ENCODE measurements around the gene TRAK1.

DNA sequence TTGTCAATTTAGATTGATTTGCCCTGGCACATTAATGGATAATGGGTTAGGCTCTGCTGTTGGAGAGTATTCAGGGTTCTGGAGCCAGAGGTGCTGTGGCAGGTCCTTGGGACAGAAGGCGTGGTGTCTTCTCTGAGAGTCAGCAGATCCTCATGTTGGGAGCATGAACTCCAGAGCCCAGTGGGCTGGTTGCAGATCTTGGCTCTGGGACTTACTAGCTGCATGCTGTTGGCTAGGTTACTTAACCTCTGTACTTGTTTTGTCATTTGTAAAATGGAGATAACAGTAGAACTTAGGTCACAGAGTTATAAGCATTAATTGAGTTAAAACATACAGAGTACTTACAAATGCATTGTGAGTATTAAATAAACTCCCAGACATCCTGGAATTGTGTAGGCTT lies 97.2 kb downstream of the TRAK1 start:
- no peak for TF ChIP-seq POLR2A (IDR thresholded peaks at IDR 0.05)
- TF ChIP-seq CTCF (IDR thresholded peaks at IDR 0.05): no peak
